Naive B cell (primary cell): ENCODE results near the gene HOXC12. TPM values are rescaled to one million over a fixed set of nuclear protein-coding genes. Genes with fewer than 3 reads are reported as not detected.

Experiments used
- ATAC-seq, 2 donors: fragments of 150-1000 bp; cut with Tn5 transposase; 2 replicates each; pipeline ENCODE4 v1.10.0; 2021; ENCODE audit warnings: low read depth in 2 of 2, mild to moderate bottlenecking in 2 of 2, moderate library complexity in 2 of 2
- DNase-seq: peaks from one replicate; pipeline ENCODE4 v3.0.0; 2022
- H3K27ac Mint-ChIP-seq, 6 donors: one replicate each; pipeline ENCODE4 v1.8.0; 2020 to 2022; ENCODE audit warnings: mild to moderate bottlenecking in 6 of 6, mixed read lengths in 6 of 6, moderate library complexity in 5 of 6, inconsistent platforms in 2 of 6
- H3K27me3 Mint-ChIP-seq, 3 donors: one replicate each; pipeline ENCODE4 v1.8.0; 2021 to 2022; ENCODE audit warnings: mixed read lengths in 3 of 3, mild to moderate bottlenecking in 1 of 3
- H3K36me3 Mint-ChIP-seq, 2 donors: one replicate each; pipeline ENCODE4 v1.8.0; 2020 to 2022; ENCODE audit warnings: mixed read lengths in 2 of 2, inconsistent platforms in 1 of 2, mild to moderate bottlenecking in 1 of 2
- H3K4me1 Mint-ChIP-seq, 3 donors: one replicate each; pipeline ENCODE4 v1.8.0; 2020 to 2022; ENCODE audit warnings: mixed read lengths in 3 of 3, inconsistent platforms in 1 of 3, mild to moderate bottlenecking in 1 of 3, moderate library complexity in 1 of 3
- H3K4me3 Mint-ChIP-seq, 8 donors: one replicate each; pipeline ENCODE4 v1.8.0; 2020 to 2022; ENCODE audit warnings: mild to moderate bottlenecking in 8 of 8, mixed read lengths in 8 of 8, moderate library complexity in 8 of 8, inconsistent platforms in 2 of 8
- H3K9me3 Mint-ChIP-seq, 7 donors: one replicate each; pipeline ENCODE4 v1.8.0; 2020 to 2022; ENCODE audit warnings: mixed read lengths in 7 of 7, mild to moderate bottlenecking in 5 of 7, inconsistent platforms in 2 of 7, moderate library complexity in 1 of 7
- polyA plus RNA-seq, 6 donors: library from polyadenylated mRNA; unstranded; fragments of 300-500 nt; fragmentation: Illumina TruSeq; gene quantifications; one replicate each; pipeline ENCODE4 v1.2.3, GENCODE V29; 2021; ENCODE audit warnings: low read depth in 6 of 6

Gene HOXC12
- polyA plus RNA-seq, 6 donors from 2014 or later: not detected

- ATAC-seq: no peak
- peak overlapping the region in 4 of 8 donors; percentile 3 to 71 (median 53) for H3K4me3 Mint-ChIP-seq
Observed at GRCh38 chr12:53972152-53972702, 17.5 kb downstream of the HOXC12 start.

GRCh38 chr12:53972722-53973235 lies 18.1 kb downstream of the HOXC12 start, which contains the start of gene HOXC11:
Gene HOXC11 (plus strand): TSS chr12:53973126. CDS start chr12:53973242, 116 bp downstream.
- Mint-ChIP-seq H3K27ac (peak within 1 kb of the TSS in 4 of 6 donors; percentile 64 to 96 (median 94)), H3K4me1 (peaks cover 17 to 26% (median 19%) of the 10 kb centered on the region in 3 donors), H3K36me3 (peaks cover 0 to 17% of the 10 kb centered on the region in 2 donors), H3K27me3 (peaks cover 69 to 92% (median 83%) of the 10 kb centered on the region in 3 donors), H3K4me3 (peak within 1 kb of the TSS; percentile 19 to 88 (median 80)), H3K9me3 (peaks cover 5 to 28% (median 13%) of the 10 kb centered on the region in 7 donors)
- DNase-seq (no peak), ATAC-seq (no peak)

More at GRCh38 chr12:53972152-53972702, 17.5 kb downstream of the HOXC12 start:
- Mint-ChIP-seq H3K9me3 (peaks cover 5 to 28% (median 13%) of the 10 kb centered on the region in 7 donors), H3K27ac (peak overlapping the region in 3 of 6 donors; percentile 64 to 96 (median 93)), H3K4me1 (peaks cover 19 to 32% (median 19%) of the 10 kb centered on the region in 3 donors), H3K27me3 (peaks cover 74 to 92% (median 83%) of the 10 kb centered on the region in 3 donors), H3K36me3 (peaks cover 0 to 17% of the 10 kb centered on the region in 2 donors)
- no peak for DNase-seq

- Mint-ChIP-seq H3K4me1 (peaks cover 17 to 21% (median 19%) of the 10 kb centered on the region in 3 donors), H3K27ac (peak overlapping the region in 4 of 6 donors; percentile 64 to 96 (median 94)), H3K9me3 (peaks cover 5 to 26% (median 11%) of the 10 kb centered on the region in 7 donors), H3K27me3 (peaks cover 69 to 92% (median 83%) of the 10 kb centered on the region in 3 donors), H3K36me3 (peaks cover 0 to 17% of the 10 kb centered on the region in 2 donors), H3K4me3 (peak overlapping the region; percentile 12 to 88 (median 80))
- DNase-seq: no peak
- ATAC-seq: no peak
Observed at GRCh38 chr12:53973236-53974042, 18.7 kb downstream of the HOXC12 start.

GRCh38 chr12:53974084-53975063 lies 19.7 kb downstream of the HOXC12 start, which contains the start of gene HOTAIR:
Gene HOTAIR (minus strand): TSS chr12:53974954.
- Mint-ChIP-seq H3K9me3 (peaks cover 5 to 31% (median 11%) of the 10 kb centered on the region in 7 donors), H3K27ac (peak within 1 kb of the TSS in 4 of 6 donors; percentile 51 to 96 (median 80)), H3K36me3 (peaks cover 0 to 20% of the 10 kb centered on the region in 2 donors), H3K4me1 (peaks cover 17 to 23% (median 19%) of the 10 kb centered on the region in 3 donors), H3K27me3 (peaks cover 72 to 92% (median 83%) of the 10 kb centered on the region in 3 donors), H3K4me3 (peak within 1 kb of the TSS; percentile 69 to 89 (median 78))
- no peak for DNase-seq
- peak; percentile 35 to 49 for ATAC-seq

- peak overlapping the region; percentile 63 to 89 (median 78) for H3K4me3 Mint-ChIP-seq
- H3K36me3 Mint-ChIP-seq: peaks cover 0 to 27% of the 10 kb centered on the region in 2 donors
- ATAC-seq (no peak), DNase-seq (no peak)
- peaks cover 5 to 31% (median 11%) of the 10 kb centered on the region in 7 donors for H3K9me3 Mint-ChIP-seq
- H3K27ac Mint-ChIP-seq: peak overlapping the region in 1 of 6 donors; percentile 93
- H3K4me1 Mint-ChIP-seq: peaks cover 17 to 23% (median 19%) of the 10 kb centered on the region in 3 donors
- H3K27me3 Mint-ChIP-seq: peaks cover 73 to 92% (median 83%) of the 10 kb centered on the region in 3 donors
Observed at GRCh38 chr12:53975064-53975471, 20.4 kb downstream of the HOXC12 start.

- Mint-ChIP-seq H3K27ac (peak overlapping the region in 3 of 6 donors; percentile 51 to 92 (median 76)), H3K27me3 (peaks cover 73 to 92% (median 82%) of the 10 kb centered on the region in 3 donors), H3K36me3 (peaks cover 0 to 31% of the 10 kb centered on the region in 2 donors), H3K4me3 (peak overlapping the region; percentile 63 to 89 (median 78)), H3K9me3 (peaks cover 5 to 31% (median 13%) of the 10 kb centered on the region in 7 donors), H3K4me1 (peaks cover 19 to 23% (median 20%) of the 10 kb centered on the region in 3 donors)
- no peak for DNase-seq
- no peak for ATAC-seq
Observed at GRCh38 chr12:53975479-53976152, 20.9 kb downstream of the HOXC12 start.

- H3K27me3 Mint-ChIP-seq: peaks cover 73 to 92% (median 82%) of the 10 kb centered on the region in 3 donors
- ATAC-seq: no peak
- H3K4me1 Mint-ChIP-seq: peaks cover 19 to 23% (median 23%) of the 10 kb centered on the region in 3 donors
- peak overlapping the region in 5 of 8 donors; percentile 29 to 82 (median 75) for H3K4me3 Mint-ChIP-seq
- H3K9me3 Mint-ChIP-seq: peaks cover 5 to 31% (median 13%) of the 10 kb centered on the region in 7 donors
- DNase-seq: no peak
- H3K36me3 Mint-ChIP-seq: peaks cover 0 to 31% of the 10 kb centered on the region in 2 donors
- H3K27ac Mint-ChIP-seq: peak overlapping the region in 3 of 6 donors; percentile 30 to 92 (median 51)
Observed at GRCh38 chr12:53976172-53976822, 21.6 kb downstream of the HOXC12 start.

GRCh38 chr12:53976823-53977595 lies 22.3 kb downstream of the HOXC12 start:
- Mint-ChIP-seq H3K36me3 (peaks cover 0 to 31% of the 10 kb centered on the region in 2 donors), H3K4me3 (peak overlapping the region in 3 of 8 donors; percentile 29 to 75 (median 29)), H3K27ac (peak overlapping the region in 2 of 6 donors; percentile 30 to 85), H3K4me1 (peaks cover 19 to 28% (median 23%) of the 10 kb centered on the region in 3 donors), H3K9me3 (peaks cover 5 to 30% (median 13%) of the 10 kb centered on the region in 7 donors), H3K27me3 (peaks cover 73 to 92% (median 78%) of the 10 kb centered on the region in 3 donors)
- no peak for ATAC-seq
- DNase-seq: no peak

GRCh38 chr12:53977596-53978445 lies 23.1 kb downstream of the HOXC12 start:
- Mint-ChIP-seq H3K4me1 (peaks cover 17 to 27% (median 22%) of the 10 kb centered on the region in 3 donors), H3K36me3 (peaks cover 0 to 28% of the 10 kb centered on the region in 2 donors), H3K9me3 (peaks cover 3 to 32% (median 13%) of the 10 kb centered on the region in 7 donors), H3K27me3 (peaks cover 73 to 89% (median 78%) of the 10 kb centered on the region in 3 donors), H3K27ac (peak overlapping the region in 2 of 6 donors; percentile 77 to 85), H3K4me3 (peak overlapping the region in 2 of 8 donors; percentile 47 to 75)
- ATAC-seq (no peak), DNase-seq (no peak)
